ENCODE results near the gene STOX1.
"Not testable (repeated sequence)": the region's sequence is repeated elsewhere in the genome, so short reads cannot be mapped to it uniquely, and the experiment has no call there.

The STOX1 gene

GRCh38 chr10:68829521-68829920 lies 2.2 kb downstream of the STOX1 start:
- DNase-seq: no peak

- DNase-seq: no peak
Measured at GRCh38 chr10:68829952-68830351, 2.6 kb downstream of the STOX1 start.

GRCh38 chr10:68831961-68832455 lies 4.7 kb downstream of the STOX1 start:
- no peak for DNase-seq

GRCh38 chr10:68832601-68833000 lies 5.3 kb downstream of the STOX1 start:
- no peak for DNase-seq

GRCh38 chr10:68837626-68838322 lies 10.4 kb downstream of the STOX1 start:
- no peak for DNase-seq

GRCh38 chr10:68840650-68841049 lies 13.3 kb downstream of the STOX1 start:
- not testable (repeated sequence) for DNase-seq

GRCh38 chr10:68848281-68848680 lies 20.9 kb downstream of the STOX1 start:
- no peak for DNase-seq

GRCh38 chr10:68848806-68849205 lies 21.5 kb downstream of the STOX1 start:
- DNase-seq: no peak

- DNase-seq: no peak
Measured at GRCh38 chr10:68856352-68856751, 29.0 kb downstream of the STOX1 start.

GRCh38 chr10:68857005-68857404 lies 29.7 kb downstream of the STOX1 start:
- no peak for DNase-seq

GRCh38 chr10:68861253-68861652 lies 33.9 kb downstream of the STOX1 start:
- DNase-seq: no peak

- no peak for DNase-seq
Measured at GRCh38 chr10:68864611-68865010, 37.3 kb downstream of the STOX1 start.

- not testable (repeated sequence) for DNase-seq
Measured at GRCh38 chr10:68868173-68868572, 40.8 kb downstream of the STOX1 start.

GRCh38 chr10:68869623-68870022 lies 42.3 kb downstream of the STOX1 start:
- no peak for DNase-seq

GRCh38 chr10:68870061-68870460 lies 42.7 kb downstream of the STOX1 start:
- no peak for DNase-seq

- no peak for DNase-seq
Measured at GRCh38 chr10:68870545-68871104, 43.3 kb downstream of the STOX1 start.

GRCh38 chr10:68871105-68871711 lies 43.9 kb downstream of the STOX1 start:
- DNase-seq: no peak

GRCh38 chr10:68871731-68872342 lies 44.5 kb downstream of the STOX1 start:
- DNase-seq: peak; percentile 38

GRCh38 chr10:68876246-68877138 lies 49.2 kb downstream of the STOX1 start:
- DNase-seq: no peak

GRCh38 chr10:68877482-68878110 lies 50.3 kb downstream of the STOX1 start:
- no peak for DNase-seq

- no peak for DNase-seq
Measured at GRCh38 chr10:68878496-68878895, 51.2 kb downstream of the STOX1 start.

- no peak for DNase-seq
Measured at GRCh38 chr10:68879628-68880027, 52.3 kb downstream of the STOX1 start.
